Thyroid gland (tissue), 4 donors: Measurements from ENCODE around the gene GNPTG. TPM values are rescaled to one million over a fixed set of nuclear protein-coding genes. Genes with fewer than 3 reads are reported as not detected.

Source experiments
- DNase-seq, 2 donors: peaks; one replicate each; pipeline ENCODE4 v3.0.0-alpha.2; 2019
- H3K27ac ChIP-seq, 3 donors: fragments of 200-600 bp; sonication (generic); 1 replicate in 2 of 3; 2 replicates in 1 of 3; pipeline ENCODE4 v1.5.1; 2016 to 2019; ENCODE audit warnings: mild to moderate bottlenecking in 1 of 3, moderate library complexity in 1 of 3
- H3K27me3 ChIP-seq: fragments of 200-600 bp; sonication (generic); one replicate; pipeline ENCODE4 v1.5.1; 2019
- H3K36me3 ChIP-seq, 2 donors: fragments of 200-600 bp; sonication (generic); one replicate each; pipeline ENCODE4 v1.5.1; 2016 to 2019
- H3K4me1 ChIP-seq, 2 donors: fragments of 200-600 bp; sonication (generic); one replicate each; pipeline ENCODE4 v1.5.1; 2017 to 2019
- H3K4me3 ChIP-seq, 3 donors: fragments of 200-600 bp; sonication (generic); replicated peaks in 1 of 3; 1 replicate in 2 of 3; 2 replicates in 1 of 3; pipeline ENCODE4 v1.5.1; 2016; ENCODE audit warnings: mild to moderate bottlenecking in 1 of 3
- H3K9me3 ChIP-seq: fragments of 200-600 bp; sonication (generic); one replicate; pipeline ENCODE4 v1.5.1; 2017
- CTCF ChIP-seq, 6 experiments: fragments of 200-600 bp in 3 of 6; fragments of 450-650 bp in 3 of 6; sonication (generic) in 3 of 6; IDR thresholded peaks; one replicate each; pipeline ENCODE4 v1.5.1; 2016 to 2019; ENCODE audit warnings: antibody characterized with exemption in 6 of 6, mild to moderate bottlenecking in 2 of 6, inconsistent platforms in 1 of 6, moderate library complexity in 1 of 6
- POLR2A ChIP-seq, 2 donors: fragments of 450-650 bp; IDR thresholded peaks; one replicate each; pipeline ENCODE4 v1.6.1; 2017; ENCODE audit warnings: antibody characterized with exemption in 2 of 2, mild to moderate bottlenecking in 2 of 2, moderate library complexity in 1 of 2
- WGBS, 2 donors: methylation state at CpG; one replicate each; pipeline ENCODE4 v1.1.5; 2017; 5-methylcytosine and 5-hydroxymethylcytosine counted together
- intact Hi-C: fragments of 100-400 bp; cut with DNase I; formaldehyde crosslinking; loops from one replicate; pipeline ENCODE4 v1.15.1; 2023
- total RNA-seq, 4 donors: library from RNA; depleted of rRNA; stranded (reverse); fragments of >200 nt; gene quantifications; one replicate each; pipeline ENCODE4 v1.2.3, GENCODE V29; 2016

Gene GNPTG
- total RNA-seq, 4 donors from 2014 or later: 53.6 to 121 (median 70.0) TPM

DNA sequence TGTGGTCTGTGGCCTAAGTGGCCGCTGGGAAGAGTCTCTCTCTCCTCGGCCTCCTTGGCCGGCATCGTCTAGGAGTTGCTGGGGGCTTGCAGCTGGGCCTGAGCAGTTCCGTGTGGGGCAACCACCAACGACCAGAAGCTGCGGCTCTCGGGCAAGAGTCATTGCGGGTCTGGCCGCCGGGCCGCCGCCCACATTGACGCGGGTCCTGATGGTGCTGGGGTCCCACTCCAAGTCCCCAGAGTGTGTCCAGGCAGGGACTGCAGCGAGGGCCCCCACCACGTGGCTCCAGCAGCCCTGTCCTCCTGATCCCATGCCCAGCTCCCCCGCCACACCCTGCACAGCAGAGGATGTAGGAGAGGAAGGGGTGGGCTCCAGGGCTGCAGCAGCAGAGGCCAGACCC, 31.8 kb downstream of the GNPTG start:
- H3K36me3 ChIP-seq: peaks cover 16 to 19% of the 10 kb centered on the region in 2 donors
- H3K27me3 ChIP-seq: no peaks in the 10 kb centered on the region
- no peaks in the 10 kb centered on the region for H3K9me3 ChIP-seq
- intact Hi-C loops: no loop called here
- peaks cover 11% of the 10 kb centered on the region in 2 donors for H3K4me1 ChIP-seq
- 98 to 100% methylated on average over 2 to 8 of the region's 18 CpGs for WGBS, 2 donors
- H3K4me3 ChIP-seq: no peak overlapping the region
- no peak for DNase-seq
- no peak overlapping the region for H3K27ac ChIP-seq
- TF ChIP-seq CTCF (IDR thresholded peaks at IDR 0.05) (no peak), POLR2A (IDR thresholded peaks at IDR 0.05) (no peak)

DNA sequence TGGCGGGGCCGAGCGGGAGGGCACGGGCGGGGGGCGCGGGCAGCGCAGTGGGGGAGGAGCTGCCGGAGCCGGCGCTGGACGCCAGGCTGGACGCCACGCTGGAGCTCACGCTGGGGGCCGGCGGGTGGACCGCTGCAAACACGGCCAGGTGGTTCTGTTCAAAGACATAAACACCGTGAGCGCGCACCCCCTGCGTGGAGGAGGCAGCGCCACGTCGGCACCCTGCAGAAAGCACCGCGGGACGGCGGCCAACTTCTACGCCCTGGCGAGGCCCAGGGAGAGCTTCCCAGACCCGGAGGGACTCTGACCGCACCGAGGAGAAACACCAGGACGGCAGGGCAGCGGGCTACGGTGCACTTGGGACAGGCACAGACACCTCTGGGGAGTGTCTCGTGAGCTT, 33.5 kb downstream of the GNPTG start:
- Histone ChIP-seq H3K4me1 (no peaks in the 10 kb centered on the region), H3K36me3 (peaks cover 30 to 31% of the 10 kb centered on the region in 2 donors), H3K4me3 (no peak overlapping the region), H3K27me3 (no peaks in the 10 kb centered on the region), H3K9me3 (no peaks in the 10 kb centered on the region), H3K27ac (no peak overlapping the region)
- WGBS, 2 donors: 96% methylated on average over 39 of the region's 39 CpGs
- intact Hi-C loops: no loop called here
- TF ChIP-seq CTCF (IDR thresholded peaks at IDR 0.05) (no peak), POLR2A (IDR thresholded peaks at IDR 0.05) (no peak)
- DNase-seq: no peak

- Histone ChIP-seq H3K36me3 (peaks cover 28 to 32% of the 10 kb centered on the region in 2 donors), H3K27ac (no peak overlapping the region), H3K27me3 (no peaks in the 10 kb centered on the region), H3K9me3 (no peaks in the 10 kb centered on the region), H3K4me1 (no peaks in the 10 kb centered on the region), H3K4me3 (no peak overlapping the region)
- no peak for DNase-seq
- intact Hi-C loops: no loop called here
- TF ChIP-seq POLR2A (IDR thresholded peaks at IDR 0.05) (no peak), CTCF (IDR thresholded peaks at IDR 0.05) (no peak)
- WGBS, 2 donors: 91 to 95% methylated on average over 10 to 11 of the region's 16 CpGs
Measured at GRCh38 chr16:1387331-1387730, 35.6 kb downstream of the GNPTG start.

DNA sequence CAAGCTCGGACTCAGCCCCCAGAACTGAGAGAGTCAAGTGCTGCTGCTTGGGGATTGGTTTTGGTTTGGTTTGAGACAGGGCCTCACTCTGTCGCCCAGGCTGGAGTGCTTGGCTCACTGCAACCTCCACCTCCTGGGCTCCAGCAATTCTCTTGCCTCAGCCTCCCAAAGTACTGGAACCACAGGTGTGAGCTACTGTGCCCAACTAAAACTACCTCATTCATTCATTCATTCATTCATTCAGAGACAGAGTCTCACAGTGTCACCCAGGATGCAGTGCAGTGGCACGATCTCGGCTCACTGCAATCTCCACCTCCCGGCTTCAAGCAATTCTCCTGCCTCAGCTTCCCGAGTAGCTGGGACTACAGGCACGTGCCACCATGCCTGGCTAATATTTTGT, 38.0 kb downstream of the GNPTG start:
- no peak for DNase-seq
- Histone ChIP-seq H3K4me1 (no peaks in the 10 kb centered on the region), H3K9me3 (no peaks in the 10 kb centered on the region), H3K27ac (no peak overlapping the region), H3K36me3 (peaks cover 41 to 46% of the 10 kb centered on the region in 2 donors), H3K4me3 (no peak overlapping the region), H3K27me3 (no peaks in the 10 kb centered on the region)
- TF ChIP-seq POLR2A (IDR thresholded peaks at IDR 0.05): no peak
- intact Hi-C loops: no loop called here
- 94 to 96% methylated on average over 5 to 7 of the region's 7 CpGs for WGBS, 2 donors

GRCh38 chr16:1390239-1390779, 38.6 kb downstream of the GNPTG start:
- H3K9me3 ChIP-seq: no peaks in the 10 kb centered on the region
- no peaks in the 10 kb centered on the region for H3K4me1 ChIP-seq
- intact Hi-C loops: no loop called here
- H3K27ac ChIP-seq: no peak overlapping the region
- TF ChIP-seq POLR2A (IDR thresholded peaks at IDR 0.05) (no peak), CTCF (IDR thresholded peaks at IDR 0.05) (no peak)
- WGBS, 2 donors: 89% methylated on average over 28 of the region's 28 CpGs
- no peaks in the 10 kb centered on the region for H3K27me3 ChIP-seq
- no peak for DNase-seq
- H3K36me3 ChIP-seq: peaks cover 40 to 42% of the 10 kb centered on the region in 2 donors
- H3K4me3 ChIP-seq: no peak overlapping the region
